ENCODE data around the gene SYNDIG1. TPM values are rescaled to one million over a fixed set of nuclear protein-coding genes. Genes with fewer than 3 reads are reported as not detected.

SYNDIG1 gene
- polyA plus RNA-seq, 5 donors = 4.6 to 6.8 (median 5.3) TPM

DNA sequence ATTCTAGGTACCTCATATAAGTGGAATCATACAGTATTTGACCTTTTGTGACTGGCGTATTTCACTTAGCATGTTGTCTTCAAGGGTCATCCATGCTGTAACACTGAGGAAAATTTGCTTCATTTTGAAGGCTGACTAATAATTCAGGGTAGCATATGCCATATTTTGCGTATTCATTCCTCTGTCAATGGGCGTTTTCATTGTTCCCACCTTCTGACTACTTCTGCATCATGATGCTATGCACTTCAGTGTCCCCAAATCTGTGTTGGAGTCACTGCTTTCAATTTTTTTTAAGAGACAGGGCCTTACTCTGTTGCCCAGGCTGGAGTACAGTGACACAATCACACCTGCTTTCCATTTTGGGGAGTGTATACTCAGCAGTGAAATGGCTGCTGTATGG is 51.6 kb downstream of the SYNDIG1 start:
- no peak for DNase-seq

DNA sequence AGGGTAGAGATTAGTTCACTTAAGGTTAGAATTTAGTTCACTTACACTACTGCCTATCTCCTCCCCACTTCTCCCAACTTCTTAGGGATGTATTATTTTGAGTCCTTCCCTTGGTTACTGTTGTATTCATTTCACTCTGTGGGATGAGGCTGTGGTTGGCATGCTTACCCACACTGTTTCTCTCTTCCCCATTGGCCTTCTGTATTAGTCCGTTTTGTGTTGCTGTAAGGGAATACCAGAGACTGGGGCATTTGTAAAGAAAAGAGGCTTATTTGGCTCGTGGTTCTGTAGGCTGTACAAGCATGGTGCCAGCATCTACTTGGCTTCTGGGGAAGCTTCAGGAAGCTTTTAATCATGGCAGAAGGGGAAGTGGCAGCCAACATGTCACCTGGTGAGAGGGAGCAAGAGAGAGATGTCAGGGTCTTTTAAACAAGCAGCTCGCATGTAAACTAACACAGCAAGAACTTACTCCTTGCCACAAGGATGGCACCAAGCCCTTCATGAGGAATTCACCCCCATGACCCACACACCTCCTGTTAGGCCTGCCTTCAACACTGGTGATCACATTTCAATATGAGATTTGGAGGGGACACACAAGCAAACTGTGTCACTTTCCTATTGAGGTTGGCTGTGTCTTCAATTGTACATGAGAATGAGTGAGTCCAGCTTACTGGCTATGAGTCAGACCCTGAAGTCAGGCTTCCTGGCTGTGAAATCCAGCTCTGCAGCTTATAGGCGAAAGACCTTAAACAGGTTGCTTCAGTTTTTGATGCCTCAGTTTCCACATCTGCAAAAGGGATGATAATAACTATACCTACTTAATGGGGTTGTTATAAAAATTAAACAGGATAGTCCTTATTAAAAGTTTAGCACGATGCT is 53.3 kb downstream of the SYNDIG1 start:
- no peak for DNase-seq

DNA sequence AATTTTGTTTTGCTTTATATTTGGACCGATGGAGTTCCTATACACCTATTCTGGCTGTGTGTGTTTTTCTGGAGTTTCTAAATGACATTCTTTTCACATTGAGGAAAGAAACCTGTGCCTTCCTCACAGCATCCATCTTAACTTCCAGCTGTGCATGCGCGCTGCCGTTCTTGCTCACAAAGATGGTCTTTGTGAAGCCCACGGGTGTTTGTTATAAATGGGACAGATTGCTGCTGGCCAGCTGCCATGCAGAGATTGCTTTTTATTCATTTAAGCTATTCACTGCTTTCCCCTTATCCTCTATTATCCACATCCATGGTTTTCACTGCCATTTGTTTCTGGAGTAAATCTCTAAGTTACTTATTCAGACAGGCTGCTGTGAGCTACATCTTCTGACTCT is 54.2 kb downstream of the SYNDIG1 start:
- no peak for DNase-seq

DNA sequence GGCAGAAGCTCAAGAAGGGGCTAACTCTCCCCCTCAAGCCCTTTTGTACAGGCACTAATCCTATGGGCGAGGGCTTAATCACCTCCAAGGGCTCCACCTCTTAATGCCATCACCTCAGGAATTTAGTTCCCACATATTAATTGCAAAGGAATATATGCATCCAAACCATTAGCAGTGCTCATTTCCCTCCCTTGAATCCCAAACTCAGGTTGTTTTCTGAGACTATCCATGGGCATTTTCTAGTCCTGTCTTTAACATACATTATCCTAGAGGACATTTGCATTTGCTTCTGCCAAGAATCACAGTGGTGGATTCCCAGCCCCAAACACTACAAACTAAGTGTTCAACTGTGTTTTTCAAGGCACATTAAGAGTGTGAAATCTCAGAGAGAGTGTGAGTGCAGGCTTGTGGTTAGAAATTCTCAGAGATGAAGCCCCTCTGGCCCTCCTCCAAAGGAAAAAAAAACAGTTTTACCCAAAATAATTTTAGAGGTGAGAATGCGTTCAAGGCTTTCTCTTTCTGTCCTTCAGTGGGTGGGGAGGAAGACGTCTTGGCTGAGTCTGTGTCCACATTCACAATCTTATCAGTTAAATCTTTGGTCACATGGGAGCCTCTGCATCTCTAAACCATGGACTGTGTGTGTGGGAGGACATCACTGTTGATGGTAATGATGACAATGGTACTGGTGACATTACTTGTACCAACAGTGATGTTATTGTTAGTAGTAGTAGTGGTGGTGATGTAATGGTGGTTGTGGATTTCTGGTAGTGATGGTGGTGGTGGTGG is 59.3 kb downstream of the SYNDIG1 start:
- DNase-seq = no peak

DNA sequence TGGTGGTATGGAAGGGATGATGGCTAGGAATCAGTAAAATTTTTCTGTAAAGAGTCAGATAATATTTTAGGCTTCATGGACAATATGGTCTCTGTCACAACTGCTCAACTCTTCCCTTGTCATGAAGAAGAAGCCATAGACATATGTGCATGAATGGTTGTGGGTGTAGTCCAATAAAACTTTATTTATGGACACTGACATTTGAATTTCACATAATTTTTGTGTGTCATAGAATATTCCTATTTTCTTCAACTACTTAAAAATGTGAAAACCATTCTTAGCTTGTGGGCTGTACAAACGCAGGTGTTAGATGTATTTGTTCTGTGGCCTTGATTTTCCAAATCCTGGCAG is 59.9 kb downstream of the SYNDIG1 start:
- DNase-seq = no peak

DNA sequence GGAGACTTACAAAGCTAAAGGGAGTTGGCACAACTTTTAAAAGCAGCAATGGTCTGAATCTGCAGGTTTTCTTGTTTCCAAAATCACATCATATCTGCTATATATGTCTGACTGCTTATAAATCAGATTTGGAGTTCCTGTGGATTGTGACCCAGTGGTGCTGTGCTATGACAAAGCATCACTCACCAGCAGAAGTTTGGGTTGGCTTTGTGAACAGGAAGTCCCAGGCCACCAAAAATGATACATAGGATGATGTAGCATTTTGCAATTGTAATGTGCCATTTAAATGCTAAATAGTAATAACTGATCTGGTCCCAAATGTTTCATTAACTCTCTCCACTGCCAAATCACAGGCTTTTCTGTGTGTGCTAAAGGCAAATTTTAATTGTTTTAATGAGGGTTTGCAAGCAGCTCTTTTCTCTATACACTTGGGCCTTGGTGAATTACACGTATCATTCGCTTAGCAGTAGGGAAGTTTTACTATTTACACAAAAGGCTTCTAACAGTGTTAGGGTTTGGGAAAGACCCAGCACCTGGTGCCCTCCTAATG is 60.8 kb downstream of the SYNDIG1 start:
- DNase-seq = no peak

DNA sequence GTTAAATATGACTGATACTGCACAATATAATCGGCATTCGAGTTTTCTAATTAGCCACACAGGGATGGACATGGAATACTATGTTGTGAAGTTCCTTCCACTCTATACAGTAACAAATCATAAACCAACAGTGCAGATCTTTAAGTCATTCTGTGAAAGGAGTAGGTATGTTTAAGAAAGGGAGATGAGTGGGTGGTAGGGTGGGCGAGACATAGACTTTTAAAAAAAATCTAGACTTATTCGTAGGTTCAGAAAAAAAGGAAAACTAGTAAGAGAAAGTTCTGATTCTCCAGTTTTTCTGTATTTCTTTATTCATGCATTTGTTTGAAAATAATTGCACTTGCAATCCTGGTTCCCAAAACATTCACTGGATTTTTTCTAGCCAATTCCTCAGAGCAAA is 61.8 kb downstream of the SYNDIG1 start:
- no peak for DNase-seq

GRCh38 chr20:24531631-24532419 is 62.4 kb downstream of the SYNDIG1 start:
- no peak for DNase-seq

GRCh38 chr20:24533449-24533848 is 64.0 kb downstream of the SYNDIG1 start:
- DNase-seq = no peak

DNA sequence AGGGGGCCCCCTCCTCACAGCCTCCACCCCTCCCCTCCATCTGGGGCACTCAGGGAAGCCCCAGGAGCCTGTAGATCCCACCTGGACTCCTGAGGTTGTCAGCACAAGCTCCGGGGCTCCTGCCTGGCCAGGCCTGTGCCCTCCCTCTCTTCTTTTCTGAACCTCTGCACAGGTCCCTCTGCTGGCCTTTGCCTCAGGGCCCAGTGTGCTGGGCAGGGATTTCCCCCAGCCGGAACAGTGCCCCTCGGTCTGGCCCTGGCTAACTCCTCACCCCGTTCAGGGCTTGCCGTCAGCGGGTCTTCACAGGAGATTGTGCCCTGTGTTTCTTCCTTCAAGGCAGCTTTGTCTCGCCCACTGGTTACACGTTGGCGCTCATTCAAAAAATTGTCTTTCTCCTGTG is 64.9 kb downstream of the SYNDIG1 start:
- no peak for DNase-seq

DNA sequence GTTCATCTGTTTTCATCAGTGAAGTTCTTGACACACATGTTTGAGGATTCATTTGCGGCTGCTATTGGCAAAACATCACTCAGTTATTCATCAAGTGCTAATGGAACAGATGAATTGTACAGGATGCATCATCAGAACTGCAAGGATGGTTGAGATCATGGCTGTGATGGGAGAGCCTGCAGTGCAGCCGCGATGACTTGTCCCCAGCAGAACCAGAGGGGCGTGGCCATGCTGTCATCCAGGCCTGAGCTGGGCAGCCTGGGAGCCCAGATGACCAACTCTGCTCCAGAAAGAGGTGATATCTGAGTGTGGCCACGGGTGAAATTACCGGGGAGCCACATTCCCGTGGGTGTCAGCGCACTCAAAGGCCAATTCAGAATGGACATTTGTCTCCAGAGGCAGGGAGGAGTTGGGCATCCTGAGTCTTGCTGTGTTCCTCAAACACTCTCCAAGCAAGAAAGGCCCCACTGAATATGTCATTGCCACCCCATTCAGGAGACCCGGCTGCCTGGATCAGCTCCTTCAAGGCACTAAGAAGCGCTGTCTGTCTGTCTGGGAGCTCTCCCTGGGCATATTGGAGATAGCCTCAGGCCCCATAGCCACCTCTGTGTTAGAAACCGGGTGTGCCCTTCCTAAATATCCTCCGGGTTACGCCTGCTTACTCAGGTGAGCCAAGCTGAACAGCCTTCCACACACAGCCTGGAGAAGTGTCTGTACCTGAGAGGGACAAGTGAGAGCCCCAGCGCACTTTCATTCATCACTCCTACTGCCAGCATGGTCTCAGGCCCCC is 66.7 kb downstream of the SYNDIG1 start:
- no peak for DNase-seq

DNA sequence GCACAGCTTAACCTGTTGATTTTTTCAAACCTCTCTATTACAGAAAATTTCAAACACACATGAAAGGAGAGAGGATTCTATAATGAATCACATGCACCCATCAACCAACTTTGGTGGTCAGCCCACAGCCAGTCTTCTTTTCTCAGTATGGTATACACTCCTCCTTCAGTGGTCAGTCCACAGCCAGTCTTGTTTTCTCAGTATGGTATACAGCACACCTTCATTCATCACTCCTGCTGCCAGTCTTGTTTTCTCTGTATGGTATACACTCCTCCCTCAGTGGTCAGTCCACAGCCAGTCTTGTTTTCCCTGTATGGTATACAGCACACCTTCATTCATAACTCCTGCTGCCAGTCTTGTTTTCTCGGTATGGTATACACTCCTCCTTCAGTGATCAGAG is 67.8 kb downstream of the SYNDIG1 start:
- no peak for DNase-seq

GRCh38 chr20:24542721-24543120 is 73.3 kb downstream of the SYNDIG1 start:
- DNase-seq = no peak

GRCh38 chr20:24543168-24543567 is 73.7 kb downstream of the SYNDIG1 start:
- no peak for DNase-seq

DNA sequence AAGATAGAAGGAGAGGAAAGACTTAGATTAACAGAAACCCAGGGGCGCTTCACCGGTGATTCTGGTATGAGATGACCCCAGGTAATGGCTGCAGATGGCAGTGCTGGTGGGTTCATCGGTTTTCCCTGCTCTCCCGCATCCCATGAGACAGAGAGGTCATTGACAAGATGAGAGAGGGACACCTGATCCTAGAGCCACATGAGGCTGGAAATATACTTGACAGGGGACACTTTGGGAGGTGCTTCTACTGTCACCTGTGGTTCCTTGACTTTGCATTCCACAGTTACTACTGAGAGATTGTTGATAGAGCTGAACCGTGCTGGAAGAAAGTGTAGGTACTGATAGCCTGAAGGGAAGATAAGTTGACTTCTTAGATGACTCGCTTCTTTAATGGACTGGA is 74.3 kb downstream of the SYNDIG1 start:
- no peak for DNase-seq

DNA sequence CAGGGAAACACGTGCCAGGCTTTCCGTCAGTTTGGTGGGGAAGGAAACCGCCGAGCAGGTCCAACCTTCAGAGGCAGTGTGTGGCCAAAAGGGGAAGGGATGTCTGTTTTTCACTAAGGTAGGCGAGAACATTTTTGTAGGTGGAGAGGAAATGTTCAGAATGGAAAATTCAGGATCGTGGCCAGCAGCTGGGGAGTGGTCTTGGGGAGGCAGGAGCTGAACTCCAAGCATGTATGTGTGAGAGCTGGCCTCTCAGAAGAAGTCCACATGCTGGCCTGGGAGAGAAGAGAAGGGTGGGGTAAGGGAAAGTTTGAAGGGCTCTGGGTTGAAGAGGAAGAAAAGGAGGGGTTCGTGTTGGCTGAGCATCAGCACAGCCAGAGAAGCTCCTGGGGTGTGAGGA is 74.9 kb downstream of the SYNDIG1 start:
- no peak for DNase-seq

DNA sequence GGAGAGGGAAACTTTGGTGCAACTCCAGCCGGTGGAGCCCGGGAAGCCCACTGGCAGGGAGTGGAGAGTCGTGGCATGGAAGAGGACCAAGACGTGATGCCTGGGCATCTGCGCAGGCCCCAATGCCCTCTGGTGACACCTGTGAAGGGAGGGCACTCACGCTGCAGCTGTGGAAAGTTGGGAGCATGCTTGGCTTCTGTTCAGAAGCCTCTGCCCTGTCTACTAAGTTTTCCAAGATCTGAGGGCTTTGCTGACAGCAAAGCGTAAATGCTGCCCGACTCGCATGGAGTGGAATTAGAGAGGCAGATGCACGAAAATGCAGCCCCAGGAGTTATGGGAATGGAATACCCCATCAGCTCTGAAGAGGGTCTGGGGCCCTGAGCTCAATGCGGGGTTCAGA is 75.7 kb downstream of the SYNDIG1 start:
- DNase-seq = no peak

- DNase-seq = no peak
Observed at GRCh38 chr20:24546232-24546892, 76.9 kb downstream of the SYNDIG1 start.

DNA sequence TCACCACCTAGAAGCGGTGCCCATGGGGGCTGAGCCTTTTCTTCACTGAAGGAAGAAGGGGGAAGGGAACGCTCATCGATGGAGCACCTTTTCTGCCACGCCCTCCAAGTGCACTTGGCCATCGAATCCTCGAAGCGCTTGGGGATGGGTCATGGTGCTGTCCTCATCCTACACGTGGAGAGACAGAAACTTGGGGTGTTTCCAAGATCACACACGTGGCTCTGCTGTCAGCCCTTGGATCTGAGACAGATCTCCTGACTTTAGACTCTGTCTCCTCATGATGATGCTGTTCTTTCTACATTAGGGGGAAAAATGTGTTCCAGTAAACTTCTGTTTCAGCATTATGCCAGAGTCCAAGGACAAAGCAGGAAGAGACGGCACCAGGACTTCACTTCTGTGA is 78.5 kb downstream of the SYNDIG1 start:
- no peak for DNase-seq

GRCh38 chr20:24559114-24559732 is 89.8 kb downstream of the SYNDIG1 start:
- no peak for DNase-seq

Measured in right lung (tissue), 5 donors.